Heart right ventricle (tissue), 16 donors: ENCODE data around the gene ALCAM. TPM values are rescaled to one million over a fixed set of nuclear protein-coding genes. Genes with fewer than 3 reads are reported as not detected.

ENCODE experiments used
- ATAC-seq, 8 donors: fragments of 200-7000 bp; cut with Tn5 transposase; one replicate each; pipeline ENCODE4 v1.9.1; 2020; ENCODE audit warnings: mild to moderate bottlenecking in 8 of 8, moderate library complexity in 8 of 8, moderate number of reproducible peaks in 1 of 8
- DNase-seq, 2 donors: peaks; one replicate each; pipeline ENCODE4 v3.0.0-alpha.2; 2020
- H3K27ac ChIP-seq, 10 donors: fragments of 200-600 bp; sonication (generic) in 2 of 10; one replicate each; pipeline versions ENCODE4 v1.5.0 to v1.8.0; 2020 to 2022; ENCODE audit warnings: mild to moderate bottlenecking in 3 of 10
- H3K27me3 ChIP-seq, 7 donors: fragments of 200-600 bp; one replicate each; pipeline ENCODE4 v1.8.0; 2021 to 2022; ENCODE audit warnings: mild to moderate bottlenecking in 2 of 7
- H3K36me3 ChIP-seq, 9 donors: fragments of 200-600 bp; sonication (generic) in 1 of 9; one replicate each; pipeline versions ENCODE4 v1.5.0 to v1.8.0; 2020 to 2022; ENCODE audit warnings: mild to moderate bottlenecking in 2 of 9
- H3K4me1 ChIP-seq, 9 donors: fragments of 200-600 bp; sonication (generic) in 1 of 9; one replicate each; pipeline versions ENCODE4 v1.5.0 to v1.8.0; 2020 to 2022; ENCODE audit warnings: mild to moderate bottlenecking in 4 of 9
- H3K4me3 ChIP-seq, 10 donors: fragments of 200-600 bp; sonication (generic) in 2 of 10; one replicate each; pipeline versions ENCODE4 v1.5.0 to v1.8.0; 2020 to 2022; ENCODE audit warnings: mild to moderate bottlenecking in 7 of 10, moderate library complexity in 2 of 10
- H3K9me3 ChIP-seq, 11 donors: fragments of 200-600 bp in 10 of 11; sonication (generic) in 2 of 11; one replicate each; pipeline versions ENCODE4 v1.5.0 to v1.8.0; 2013 to 2022; ENCODE audit warnings: mild to moderate bottlenecking in 2 of 11, control low read depth in 1 of 11, moderate library complexity in 1 of 11
- CTCF ChIP-seq, 9 donors: fragments of 200-600 bp; sonication (generic) in 2 of 9; IDR thresholded peaks; one replicate each; pipeline versions ENCODE4 v1.5.0 to v1.8.0; 2021 to 2022; ENCODE audit warnings: antibody characterized with exemption in 9 of 9, mild to moderate bottlenecking in 5 of 9, moderate library complexity in 1 of 9
- WGBS, 2 donors: extraction: QIAGEN DNeasy Blood & Tissue Kit; methylation state at CpG; one replicate each; pipeline ENCODE4 v1.1.7; 2013; ENCODE audit warnings: inconsistent platforms in 1 of 2; 5-methylcytosine and 5-hydroxymethylcytosine counted together
- intact Hi-C, 10 donors: fragments of 100-400 bp; cut with DNase I; formaldehyde crosslinking; loops; one replicate each; pipeline versions ENCODE4 v1.11.1 to v1.14.2; 2022
- polyA plus RNA-seq, 2 donors: library from polyadenylated mRNA; stranded (reverse); fragments of 200-250 nt; gene quantifications; one replicate each; pipeline ENCODE4 v1.2.3, GENCODE V29; 2013
- total RNA-seq, 10 donors: library from RNA; stranded (reverse); fragmentation: NEBNext Ultra II Directional in 3 of 10; extraction: Animal tissue kit (Norgen Biotek cat#: 25700) in 3 of 10; gene quantifications; one replicate each; pipeline versions ENCODE4 v1.2.1 to v1.2.4, GENCODE V29; 2021 to 2023
- donor health status: Arrhythmogenic right ventricular cardiomyopathy.
- donor health status: ischemic (EF 13 %, LVEDD 7.1; RV severe dilation, severe dysfunction).
- donor health status: healthy with polysubstance abuse.
- donor health status: DM: no; HTN: yes; CAD: no.
- donor health status: DM: no; HTN: no; CAD: no.
- donor health status: ischemic (EF 25% LVEDD 6.9; RV normal size, moderate dysfunction).
- donor health status: ischemic (EF 25% LVEDD 5.7; RV mildly dilated, moderate dysfunction).
- donor health status: healthy.
- donor health status: DM: yes; HTN: yes; CAD: no.
- donor health status: Ischemic cardiomyopathy.
- donor health status: ischemic (EF 35%, LVEDD 5.7; RV mildly dilated, moderate dysfunction).
- donor health status: nonischemic (EF 11% LVEDD 7.7; RV severe dilation, severe dysfunction).
- donor health status: DM: yes; HTN: yes; CAD: no.
- donor health status: PGD.
- donor health status: ischemic (EF 29% LVEDD 5.4; RV normal size, mild dysfunction).
- donor health status: nonischemic (EF 23%, LVEDD 6.1; RV moderate dilation, normal function).

Gene ALCAM
- total and polyA plus RNA-seq, 12 donors, result 1.3 to 23.9 (median 3.6) TPM

- H3K36me3 ChIP-seq, result no peaks in the 10 kb centered on the region
- DNase-seq (no peak), ATAC-seq (no peak)
- intact Hi-C loops, result no loop called here
- H3K4me1 ChIP-seq, result peaks cover 0 to 4% (median 0%) of the 10 kb centered on the region in 9 donors
- H3K4me3 ChIP-seq, result no peak overlapping the region
- no peaks in the 10 kb centered on the region for H3K27me3 ChIP-seq
- no peak overlapping the region for H3K27ac ChIP-seq
- TF ChIP-seq CTCF (IDR thresholded peaks at IDR 0.05), result no peak
- WGBS, 2 donors, result 76 to 78% methylated on average over 2 of the region's 2 CpGs
- H3K9me3 ChIP-seq, result no peaks in the 10 kb centered on the region
Observed at GRCh38 chr3:105502333-105502732, 135.6 kb downstream of the ALCAM start.

DNA sequence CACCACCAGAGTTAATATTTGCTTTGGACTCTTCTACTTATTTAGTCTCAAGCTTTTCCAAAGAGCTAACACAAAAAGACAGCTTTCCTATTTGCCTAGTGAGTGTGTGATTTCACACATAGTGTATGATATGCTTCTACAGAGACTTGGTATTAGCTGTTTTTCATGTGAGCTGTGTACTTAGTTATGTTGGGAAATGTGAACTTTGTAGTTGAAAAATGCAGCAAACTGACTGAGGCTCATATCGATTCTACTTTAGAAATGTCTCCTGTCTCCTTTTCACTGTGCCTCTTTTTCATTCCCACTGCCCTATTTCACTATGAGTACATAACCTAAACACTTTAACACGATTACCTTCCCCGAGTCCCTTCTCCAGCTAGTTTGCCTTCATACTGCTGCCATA, 136.5 kb downstream of the ALCAM start:
- ATAC-seq (no peak), DNase-seq (no peak)
- intact Hi-C loops, result no loop called here
- no peaks in the 10 kb centered on the region for H3K9me3 ChIP-seq
- peaks cover 0 to 4% (median 0%) of the 10 kb centered on the region in 9 donors for H3K4me1 ChIP-seq
- H3K36me3 ChIP-seq, result no peaks in the 10 kb centered on the region
- no peak for TF ChIP-seq CTCF (IDR thresholded peaks at IDR 0.05)
- 84 to 88% methylated on average over 3 of the region's 3 CpGs for WGBS, 2 donors
- no peak overlapping the region for H3K27ac ChIP-seq
- no peak overlapping the region for H3K4me3 ChIP-seq
- H3K27me3 ChIP-seq, result no peaks in the 10 kb centered on the region

GRCh38 chr3:105504440-105504951, 137.8 kb downstream of the ALCAM start:
- no peak for TF ChIP-seq CTCF (IDR thresholded peaks at IDR 0.05)
- WGBS, 2 donors, result 72 to 88% methylated on average over 13 of the region's 13 CpGs

GRCh38 chr3:105505170-105505569, 138.5 kb downstream of the ALCAM start:
- DNase-seq (no peak), ATAC-seq (no peak)
- no peak overlapping the region for H3K27ac ChIP-seq
- 80 to 85% methylated on average over 5 of the region's 5 CpGs for WGBS, 2 donors
- intact Hi-C loops, result no loop called here
- no peaks in the 10 kb centered on the region for H3K36me3 ChIP-seq
- no peaks in the 10 kb centered on the region for H3K27me3 ChIP-seq
- H3K4me3 ChIP-seq, result no peak overlapping the region
- no peaks in the 10 kb centered on the region for H3K9me3 ChIP-seq
- H3K4me1 ChIP-seq, result peaks cover 0 to 1% (median 0%) of the 10 kb centered on the region in 9 donors
- TF ChIP-seq CTCF (IDR thresholded peaks at IDR 0.05), result no peak

More at GRCh38 chr3:105504440-105504951, 137.8 kb downstream of the ALCAM start:
- intact Hi-C loops, result no loop called here
- ATAC-seq (no peak), DNase-seq (no peak)
- H3K9me3 ChIP-seq, result no peaks in the 10 kb centered on the region
- no peak overlapping the region for H3K27ac ChIP-seq
- no peak overlapping the region for H3K4me3 ChIP-seq
- H3K36me3 ChIP-seq, result no peaks in the 10 kb centered on the region
- peaks cover 0 to 4% (median 0%) of the 10 kb centered on the region in 9 donors for H3K4me1 ChIP-seq
- H3K27me3 ChIP-seq, result no peaks in the 10 kb centered on the region
